Suprapubic skin (tissue), 3 donors: ENCODE measurements around the gene ATG14.

Experiments
- CTCF ChIP-seq, 2 donors: fragments of 200-600 bp in 1 of 2; fragments of 450-650 bp in 1 of 2; sonication (generic) in 1 of 2; IDR thresholded peaks; one replicate each; pipeline ENCODE4 v1.5.1; 2016 to 2019; ENCODE audit warnings: antibody characterized with exemption in 2 of 2, mild to moderate bottlenecking in 1 of 2, moderate library complexity in 1 of 2
- POLR2A ChIP-seq, 2 donors: fragments of 450-650 bp; IDR thresholded peaks; one replicate each; pipeline ENCODE4 v1.6.1; 2017; ENCODE audit warnings: antibody characterized with exemption in 2 of 2, mild to moderate bottlenecking in 2 of 2, moderate library complexity in 2 of 2

DNA sequence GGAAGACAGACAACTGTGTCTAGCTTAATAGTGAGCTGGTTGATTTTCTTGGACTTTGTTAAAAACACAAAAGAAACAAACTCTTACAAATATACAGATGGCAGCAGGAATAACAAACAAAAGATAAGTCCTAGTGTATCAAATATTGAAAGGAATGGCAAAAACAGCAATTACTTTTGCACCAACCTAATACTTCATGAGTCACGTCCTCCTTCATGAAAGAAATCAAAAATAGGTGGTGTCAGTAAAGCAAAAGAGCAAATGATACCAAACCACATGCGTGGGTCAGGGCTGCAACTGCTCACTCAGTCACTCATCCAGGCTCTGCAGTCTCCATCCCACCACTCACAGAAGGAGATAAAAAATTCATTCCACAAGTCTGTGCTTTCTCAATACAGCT, 11.8 kb downstream of the ATG14 start:
- no peak for TF ChIP-seq CTCF (IDR thresholded peaks at IDR 0.05)
- no peak for TF ChIP-seq POLR2A (IDR thresholded peaks at IDR 0.05)
